Liver (tissue), 3 donors: ENCODE results near the gene NIP7.

ENCODE experiments used
- ATF3 ChIP-seq: IDR thresholded peaks from 2 replicates; pipeline ENCODE4 v1.6.1; 2016; ENCODE audit warnings: antibody characterized with exemption
- CTCF ChIP-seq: fragments of 150-350 bp; IDR thresholded peaks from 2 replicates; pipeline ENCODE4 v1.5.1; 2017; ENCODE audit warnings: improper control_type of control experiment, low read depth, low read length; ENCODE audit not compliant: missing input control
- FOXA1 ChIP-seq: IDR thresholded peaks from 2 replicates; pipeline ENCODE4 v1.6.1; 2016; ENCODE audit warnings: antibody characterized with exemption
- MAX ChIP-seq: IDR thresholded peaks from 2 replicates; pipeline ENCODE4 v1.6.1; 2016; ENCODE audit warnings: antibody characterized with exemption
- RAD21 ChIP-seq, 2 donors: IDR thresholded peaks; 2 replicates each; pipeline ENCODE4 v1.6.1; 2016; ENCODE audit warnings: antibody characterized with exemption in 2 of 2, mild to moderate bottlenecking in 2 of 2
- REST ChIP-seq: IDR thresholded peaks from 2 replicates; pipeline ENCODE4 v1.6.1; 2016; ENCODE audit warnings: antibody characterized with exemption, mild to moderate bottlenecking
- SP1 ChIP-seq: IDR thresholded peaks from 2 replicates; pipeline ENCODE4 v1.6.1; 2018; ENCODE audit warnings: antibody characterized with exemption, mild to moderate bottlenecking
- TAF1 ChIP-seq: conservative IDR thresholded peaks from 2 replicates; pipeline ENCODE4 v1.6.1; 2016; ENCODE audit warnings: antibody characterized with exemption, mild to moderate bottlenecking
- YY1 ChIP-seq: IDR thresholded peaks from 2 replicates; pipeline ENCODE4 v1.6.1; 2016; ENCODE audit warnings: antibody characterized with exemption, mild to moderate bottlenecking
- ZBTB33 ChIP-seq: IDR thresholded peaks from 2 replicates; pipeline ENCODE4 v1.6.1; 2016; ENCODE audit warnings: antibody characterized with exemption
- donor health status: healthy.
- donor health status: healthy.

- TF ChIP-seq CTCF (no peak), REST (no peak), TAF1 (no peak), YY1 (no peak), ATF3 (no peak), RAD21 (IDR thresholded peaks at IDR 0.05) (no peak), ZBTB33 (no peak), MAX (no peak), SP1 (no peak), FOXA1 (no peak)
These were observed 11.8 kb upstream of the NIP7 start for GRCh38 chr16:69327585-69328310.
